Colonic mucosa (tissue), 4 donors: ENCODE results near the gene NEK7. TPM values are rescaled to one million over a fixed set of nuclear protein-coding genes. Genes with fewer than 3 reads are reported as not detected.
A peak's percentile ranks its signal among the peaks of the same experiment; 100 is the strongest.
"Not testable (repeated sequence)": the region's sequence is repeated elsewhere in the genome, so short reads cannot be mapped to it uniquely, and the experiment has no call there.

ENCODE experiments used
- DNase-seq: peaks from one replicate; pipeline ENCODE4 v3.0.0-alpha.2; 2020
- H3K27ac ChIP-seq: fragments of 200-600 bp; one replicate; pipeline ENCODE4 v1.8.0; 2021
- H3K27me3 ChIP-seq: fragments of 200-600 bp; one replicate; pipeline ENCODE4 v1.8.0; 2021
- H3K36me3 ChIP-seq: fragments of 200-600 bp; one replicate; pipeline ENCODE4 v1.8.0; 2021
- H3K4me1 ChIP-seq: fragments of 200-600 bp; one replicate; pipeline ENCODE4 v1.8.0; 2021; ENCODE audit warnings: mild to moderate bottlenecking
- H3K4me3 ChIP-seq: fragments of 200-600 bp; one replicate; pipeline ENCODE4 v1.8.0; 2021
- H3K9ac ChIP-seq, 2 donors: one replicate each; pipeline ENCODE4 v1.7.0; 2013; ENCODE audit warnings: control low read depth in 2 of 2, low read depth in 2 of 2, low read length in 2 of 2
- H3K9me3 ChIP-seq: fragments of 200-600 bp; one replicate; pipeline ENCODE4 v1.8.0; 2021
- intact Hi-C: fragments of 100-400 bp; cut with DNase I; formaldehyde crosslinking; loops from one replicate; pipeline ENCODE4 v1.14.1; 2022
- total RNA-seq, 2 donors: library from RNA; stranded (reverse); fragmentation: NEBNext Ultra II Directional in 1 of 2; extraction: Animal tissue kit (Norgen Biotek cat#: 25700) in 1 of 2; gene quantifications; one replicate each; pipeline ENCODE4 v1.2.1, GENCODE V29; 2021
- TF ChIP-seq, protein P1 (sequence below): fragments of 200-600 bp; IDR thresholded peaks from one replicate; pipeline ENCODE4 v1.8.0; 2022; ENCODE audit warnings: antibody characterized with exemption, mild to moderate bottlenecking
- donor health status: healthy.
- donor health status: DM: no; HTN: no; CAD: no.
- donor health status: DM: no; HTN: no; CAD: no.

NEK7 gene
- total RNA-seq, 2 donors from 2014 or later, result 45.4 to 64.7 TPM

DNA sequence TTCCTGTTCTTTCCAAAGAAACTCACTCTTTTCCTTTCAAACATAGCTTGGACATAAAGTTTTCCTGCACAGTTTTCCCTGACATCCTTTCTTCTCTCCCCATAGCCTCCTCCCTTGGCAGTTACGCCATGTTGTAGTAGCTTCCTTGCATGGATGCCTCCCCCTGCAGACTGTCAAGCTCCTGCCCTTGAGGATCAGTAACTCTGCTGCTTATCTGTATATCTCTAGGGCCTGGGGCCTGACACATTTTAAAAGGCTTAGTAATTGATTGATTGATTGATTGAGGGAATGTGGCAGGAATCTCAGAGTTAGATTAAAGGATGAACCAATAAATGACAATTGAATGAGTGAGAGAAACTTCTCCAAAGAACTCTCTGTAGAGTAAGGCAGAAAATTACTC, 143.7 kb downstream of the NEK7 start:
- Histone ChIP-seq H3K27ac (no peak overlapping the region), H3K27me3 (no peaks in the 10 kb centered on the region), H3K4me1 (no peaks in the 10 kb centered on the region), H3K36me3 (no peaks in the 10 kb centered on the region), H3K9ac (no peak overlapping the region), H3K4me3 (no peak overlapping the region), H3K9me3 (no peaks in the 10 kb centered on the region)
- intact Hi-C loops, result no loop called here
- no peak for DNase-seq
- TF ChIP-seq, protein P1, sequence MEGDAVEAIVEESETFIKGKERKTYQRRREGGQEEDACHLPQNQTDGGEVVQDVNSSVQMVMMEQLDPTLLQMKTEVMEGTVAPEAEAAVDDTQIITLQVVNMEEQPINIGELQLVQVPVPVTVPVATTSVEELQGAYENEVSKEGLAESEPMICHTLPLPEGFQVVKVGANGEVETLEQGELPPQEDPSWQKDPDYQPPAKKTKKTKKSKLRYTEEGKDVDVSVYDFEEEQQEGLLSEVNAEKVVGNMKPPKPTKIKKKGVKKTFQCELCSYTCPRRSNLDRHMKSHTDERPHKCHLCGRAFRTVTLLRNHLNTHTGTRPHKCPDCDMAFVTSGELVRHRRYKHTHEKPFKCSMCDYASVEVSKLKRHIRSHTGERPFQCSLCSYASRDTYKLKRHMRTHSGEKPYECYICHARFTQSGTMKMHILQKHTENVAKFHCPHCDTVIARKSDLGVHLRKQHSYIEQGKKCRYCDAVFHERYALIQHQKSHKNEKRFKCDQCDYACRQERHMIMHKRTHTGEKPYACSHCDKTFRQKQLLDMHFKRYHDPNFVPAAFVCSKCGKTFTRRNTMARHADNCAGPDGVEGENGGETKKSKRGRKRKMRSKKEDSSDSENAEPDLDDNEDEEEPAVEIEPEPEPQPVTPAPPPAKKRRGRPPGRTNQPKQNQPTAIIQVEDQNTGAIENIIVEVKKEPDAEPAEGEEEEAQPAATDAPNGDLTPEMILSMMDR, result no peak

DNA sequence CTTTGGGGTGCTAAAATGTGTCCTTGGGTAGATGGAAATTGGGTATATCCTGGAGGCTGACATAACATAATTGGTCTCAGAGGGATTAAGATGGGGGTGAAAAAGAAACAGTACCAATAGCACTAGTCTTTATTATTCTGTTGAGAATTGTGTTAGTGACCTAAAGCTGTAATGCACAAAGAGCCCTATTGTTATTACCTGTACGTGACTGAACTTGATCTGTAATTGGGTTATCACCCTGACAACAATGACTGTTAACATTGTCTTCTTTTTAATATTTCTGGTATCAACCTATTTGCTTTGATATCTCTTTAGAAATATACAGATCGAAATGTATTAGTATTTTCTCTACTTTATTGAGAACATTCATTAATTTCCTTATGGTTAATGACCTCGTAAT, 147.6 kb downstream of the NEK7 start:
- no peaks in the 10 kb centered on the region for H3K4me1 ChIP-seq
- DNase-seq, result no peak
- TF ChIP-seq, protein P1, result no peak
- intact Hi-C loops, result no loop called here
- no peaks in the 10 kb centered on the region for H3K27me3 ChIP-seq
- no peak overlapping the region for H3K27ac ChIP-seq
- no peaks in the 10 kb centered on the region for H3K36me3 ChIP-seq
- H3K4me3 ChIP-seq, result no peak overlapping the region
- no peaks in the 10 kb centered on the region for H3K9me3 ChIP-seq
- no peak overlapping the region for H3K9ac ChIP-seq

DNA sequence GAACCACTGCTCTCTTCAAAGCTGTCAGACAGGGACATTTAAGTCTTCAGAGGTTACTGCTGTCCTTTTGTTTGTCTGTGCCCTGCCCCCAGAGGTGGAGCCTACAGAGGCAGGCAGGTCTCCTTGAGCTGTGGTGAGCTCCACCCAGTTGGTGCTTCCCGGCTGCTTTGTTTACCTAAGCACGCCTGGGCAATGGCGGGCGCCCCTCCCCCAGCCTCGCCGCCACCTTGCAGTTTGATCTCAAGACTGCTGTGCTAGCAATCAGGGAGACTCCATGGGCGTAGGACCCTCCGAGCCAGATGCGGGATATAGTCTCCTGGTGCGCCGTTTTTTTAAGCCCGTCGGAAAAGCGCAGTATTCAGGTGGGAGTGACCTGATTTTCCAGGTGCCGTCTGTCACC, 158.0 kb downstream of the NEK7 start:
- H3K4me3 ChIP-seq, H3K36me3 ChIP-seq, H3K9ac ChIP-seq, intact Hi-C loops, H3K27ac ChIP-seq, H3K4me1 ChIP-seq, H3K27me3 ChIP-seq, H3K9me3 ChIP-seq: not testable (repeated sequence)
- peak; percentile 24 for DNase-seq

DNA sequence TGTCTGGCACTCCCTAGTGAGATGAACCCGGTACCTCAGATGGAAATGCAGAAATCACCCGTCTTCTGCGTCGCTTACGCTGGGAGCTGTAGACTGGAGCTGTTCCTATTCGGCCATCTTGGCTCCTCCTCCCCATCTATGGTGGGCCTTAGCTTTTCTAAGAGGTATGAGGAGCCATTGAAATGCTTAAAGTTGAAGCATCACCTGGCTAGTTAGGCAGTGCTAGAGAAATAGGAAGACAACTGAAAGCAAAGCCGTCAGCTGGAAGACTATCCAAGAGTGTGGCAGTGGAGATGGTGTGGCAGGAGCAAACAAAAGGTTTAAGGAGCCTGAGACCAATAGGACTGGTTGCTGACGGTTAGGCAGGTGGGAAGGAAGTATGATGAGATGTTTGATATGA, 158.5 kb downstream of the NEK7 start:
- intact Hi-C loops, H3K4me1 ChIP-seq, H3K27me3 ChIP-seq, DNase-seq, H3K9ac ChIP-seq, H3K4me3 ChIP-seq, H3K36me3 ChIP-seq, H3K9me3 ChIP-seq, H3K27ac ChIP-seq: not testable (repeated sequence)

DNA sequence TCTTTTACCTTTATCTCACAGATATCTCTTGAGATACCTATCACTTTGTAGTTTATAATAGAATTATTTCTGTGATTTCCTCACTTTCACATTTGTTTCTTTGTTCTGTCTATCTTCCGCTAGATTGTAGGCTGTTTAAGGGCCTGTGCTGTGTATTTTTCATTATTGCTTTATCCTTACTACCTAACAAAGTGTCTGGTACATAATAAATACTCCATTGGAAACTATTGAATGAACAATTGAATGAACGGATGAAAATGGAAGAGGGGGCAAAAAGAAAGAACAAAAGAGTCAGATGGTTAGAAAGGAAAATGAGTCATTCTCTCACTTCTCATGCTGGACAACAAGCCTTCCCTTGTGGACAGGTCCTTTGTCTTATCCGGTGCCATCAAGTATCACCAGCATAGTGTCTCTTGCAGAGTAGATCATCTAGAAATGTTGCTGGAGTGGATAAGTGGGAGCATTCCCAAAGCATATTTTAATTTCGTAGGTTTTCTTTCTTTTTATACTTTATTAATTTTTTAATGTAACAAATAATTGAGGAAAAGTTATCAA, 159.8 kb downstream of the NEK7 start:
- intact Hi-C loops, result no loop called here
- H3K9me3 ChIP-seq, result no peaks in the 10 kb centered on the region
- no peak overlapping the region for H3K4me3 ChIP-seq
- DNase-seq, result no peak
- H3K27ac ChIP-seq, result no peak overlapping the region
- no peaks in the 10 kb centered on the region for H3K36me3 ChIP-seq
- H3K9ac ChIP-seq, result no peak overlapping the region
- TF ChIP-seq, protein P1, result no peak
- no peaks in the 10 kb centered on the region for H3K27me3 ChIP-seq
- H3K4me1 ChIP-seq, result no peaks in the 10 kb centered on the region

DNA sequence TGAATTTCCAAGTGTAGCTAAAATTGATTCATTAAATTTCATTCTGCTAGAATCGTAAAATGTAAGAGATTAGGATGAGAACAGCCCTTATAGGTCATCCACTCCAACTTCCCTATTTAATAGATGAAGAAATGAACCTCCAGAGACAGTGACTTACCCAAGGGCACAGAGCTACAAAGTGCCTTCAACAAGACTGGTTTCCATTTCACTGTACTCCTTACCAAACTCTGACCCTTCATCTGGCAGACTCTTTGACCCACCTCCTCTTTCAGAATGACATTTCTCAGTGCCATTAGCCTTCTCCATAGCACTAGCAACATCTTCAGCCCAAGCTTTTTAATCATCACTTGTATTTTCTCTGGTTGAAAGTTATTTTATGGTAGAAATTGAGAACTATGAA, 161.3 kb downstream of the NEK7 start:
- no peak overlapping the region for H3K4me3 ChIP-seq
- no peaks in the 10 kb centered on the region for H3K4me1 ChIP-seq
- H3K27ac ChIP-seq, result no peak overlapping the region
- no peak overlapping the region for H3K9ac ChIP-seq
- no peaks in the 10 kb centered on the region for H3K27me3 ChIP-seq
- no peak for DNase-seq
- no peaks in the 10 kb centered on the region for H3K9me3 ChIP-seq
- intact Hi-C loops, result no loop called here
- no peaks in the 10 kb centered on the region for H3K36me3 ChIP-seq
- TF ChIP-seq, protein P1, result no peak
